Upper lobe of left lung (tissue), 6 donors: ENCODE data around the gene CDC42BPG. TPM values are rescaled to one million over a fixed set of nuclear protein-coding genes. Genes with fewer than 3 reads are reported as not detected.

ENCODE experiments used
- ATAC-seq, 2 donors: fragments of 200-7000 bp; cut with Tn5 transposase; one replicate each; pipeline ENCODE4 v1.9.1; 2022; ENCODE audit warnings: mild to moderate bottlenecking in 2 of 2, moderate library complexity in 2 of 2; ENCODE audit not compliant: low FRiP score in 2 of 2
- DNase-seq, 2 donors: peaks; one replicate each; pipeline ENCODE4 v3.0.0-alpha.2; 2019 to 2020
- H3K27ac ChIP-seq, 4 donors: fragments of 200-600 bp; sonication (generic); one replicate each; pipeline ENCODE4 v1.5.1; 2016 to 2019
- H3K27me3 ChIP-seq, 4 donors: fragments of 200-600 bp; sonication (generic); one replicate each; pipeline ENCODE4 v1.5.1; 2017 to 2019
- H3K36me3 ChIP-seq, 4 donors: fragments of 200-600 bp; sonication (generic); one replicate each; pipeline ENCODE4 v1.5.1; 2016 to 2019
- H3K4me1 ChIP-seq, 4 donors: fragments of 200-600 bp; sonication (generic); one replicate each; pipeline ENCODE4 v1.5.1; 2018 to 2019
- H3K4me3 ChIP-seq, 4 donors: fragments of 200-600 bp; sonication (generic); one replicate each; pipeline ENCODE4 v1.5.1; 2017 to 2019; ENCODE audit warnings: mild to moderate bottlenecking in 2 of 4, moderate library complexity in 1 of 4
- H3K9me3 ChIP-seq, 4 donors: fragments of 200-600 bp; sonication (generic); one replicate each; pipeline ENCODE4 v1.5.1; 2018 to 2019
- CTCF ChIP-seq, 6 experiments: fragments of 450-650 bp in 4 of 6; fragments of 200-600 bp in 2 of 6; sonication (generic) in 2 of 6; IDR thresholded peaks; one replicate each; pipeline ENCODE4 v1.5.1; 2016 to 2019; ENCODE audit warnings: antibody characterized with exemption in 6 of 6
- EP300 ChIP-seq, 4 donors: sonication (generic); formaldehyde crosslinking; IDR thresholded peaks; one replicate each; pipeline ENCODE4 v1.5.1; 2017; ENCODE audit warnings: antibody characterized with exemption in 4 of 4, control low read depth in 2 of 4
- POLR2A ChIP-seq, 4 donors: fragments of 450-650 bp; IDR thresholded peaks; one replicate each; pipeline ENCODE4 v1.5.1; 2016 to 2017; ENCODE audit warnings: antibody characterized with exemption in 4 of 4, mild to moderate bottlenecking in 2 of 4
- POLR2AphosphoS5 ChIP-seq, 2 donors: sonication (generic); formaldehyde crosslinking; IDR thresholded peaks; one replicate each; pipeline ENCODE4 v1.5.1; 2017; ENCODE audit warnings: antibody characterized with exemption in 2 of 2
- whole genome bisulfite sequencing, 2 donors: methylation state at CpG; one replicate each; pipeline ENCODE4 v1.1.5; 2017 to 2018; 5-methylcytosine and 5-hydroxymethylcytosine counted together
- total RNA-seq, 6 donors: library from RNA; depleted of rRNA in 4 of 6; stranded (reverse); fragments of >200 nt in 4 of 6; gene quantifications; one replicate each; pipeline versions ENCODE4 v1.1.0 to v1.2.1, GENCODE V29; 2016 to 2021
- donor health status: DM: no; HTN: no; CAD: no; lungs with moderate emphysema.
- donor health status: DM: no; HTN: yes; CAD: no; lungs with severe emphysema.

The CDC42BPG gene
- total RNA-seq, 6 donors from 2014 or later, result 21.6 to 62.4 (median 26.0) TPM

- peak in 1 of 6 experiments; percentile 17 for TF ChIP-seq CTCF (IDR thresholded peaks at IDR 0.05)
- peak; percentile 97 to 98 for TF ChIP-seq POLR2AphosphoS5 (IDR thresholded peaks at IDR 0.05)
- peak in 2 of 4 donors; percentile 94 to 99 for TF ChIP-seq EP300 (IDR thresholded peaks at IDR 0.05)
- peak in 1 of 4 donors; percentile 14 for TF ChIP-seq POLR2A (IDR thresholded peaks at IDR 0.05)
- Histone ChIP-seq H3K36me3 (peaks cover 4 to 54% (median 22%) of the 10 kb centered on the region in 4 donors), H3K4me3 (peak overlapping the region in 1 of 4 donors; percentile 6), H3K27me3 (no peaks in the 10 kb centered on the region), H3K4me1 (peaks cover 90 to 98% (median 94%) of the 10 kb centered on the region in 4 donors), H3K9me3 (no peaks in the 10 kb centered on the region), H3K27ac (peak overlapping the region; percentile 82 to 95 (median 88))
- 76 to 84% methylated on average over 23 to 38 of the region's 45 CpGs for WGBS, 2 donors
- peak in 1 of 2 donors; percentile 93 for DNase-seq
- ATAC-seq, result peak; percentile 92
These were observed 10.4 kb upstream of the CDC42BPG start for GRCh38 chr11:64854534-64855502.

DNA sequence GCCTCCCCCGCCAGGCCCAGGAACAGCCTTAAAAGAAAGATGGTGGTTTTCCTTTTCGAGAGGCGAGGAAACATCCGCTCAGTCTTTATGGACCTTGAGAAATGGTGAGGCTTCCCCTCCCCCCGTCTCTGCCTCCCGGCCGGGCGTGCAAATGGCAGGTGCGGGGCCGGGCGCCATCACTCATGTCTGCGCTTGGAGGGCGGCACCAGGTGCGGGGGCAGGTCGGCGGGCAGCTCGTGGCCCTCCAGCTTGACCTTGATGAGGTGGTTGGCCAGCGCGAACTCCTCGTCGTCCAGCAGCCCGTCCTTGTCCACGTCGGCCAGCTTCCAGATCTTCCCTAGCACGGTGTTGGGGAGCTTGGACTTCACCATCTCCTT is 9.7 kb upstream of the CDC42BPG start:
- peaks cover 90 to 98% (median 94%) of the 10 kb centered on the region in 4 donors for H3K4me1 ChIP-seq
- H3K27ac ChIP-seq, result peak overlapping the region; percentile 82 to 95 (median 88)
- WGBS, 2 donors, result 92 to 93% methylated on average over 14 to 25 of the region's 25 CpGs
- no peak for ATAC-seq
- no peaks in the 10 kb centered on the region for H3K9me3 ChIP-seq
- H3K36me3 ChIP-seq, result peaks cover 2 to 48% (median 18%) of the 10 kb centered on the region in 4 donors
- H3K4me3 ChIP-seq, result peak overlapping the region in 1 of 4 donors; percentile 6
- H3K27me3 ChIP-seq, result no peaks in the 10 kb centered on the region
- TF ChIP-seq EP300 (IDR thresholded peaks at IDR 0.05) (no peak), CTCF (IDR thresholded peaks at IDR 0.05) (peak in 1 of 6 experiments; percentile 9)
- DNase-seq, result no peak

GRCh38 chr11:64853709-64854108 is 9.3 kb upstream of the CDC42BPG start:
- H3K27me3 ChIP-seq, result no peaks in the 10 kb centered on the region
- H3K4me3 ChIP-seq, result no peak overlapping the region
- H3K9me3 ChIP-seq, result no peaks in the 10 kb centered on the region
- TF ChIP-seq CTCF (IDR thresholded peaks at IDR 0.05) (no peak), POLR2AphosphoS5 (IDR thresholded peaks at IDR 0.05) (no peak), POLR2A (IDR thresholded peaks at IDR 0.05) (no peak), EP300 (IDR thresholded peaks at IDR 0.05) (no peak)
- ATAC-seq (no peak), DNase-seq (no peak)
- H3K27ac ChIP-seq, result peak overlapping the region; percentile 82 to 95 (median 88)
- H3K4me1 ChIP-seq, result peaks cover 90 to 98% (median 93%) of the 10 kb centered on the region in 4 donors
- peaks cover 0 to 43% (median 18%) of the 10 kb centered on the region in 4 donors for H3K36me3 ChIP-seq
- WGBS, 2 donors, result 79 to 82% methylated on average over 23 to 27 of the region's 27 CpGs

DNA sequence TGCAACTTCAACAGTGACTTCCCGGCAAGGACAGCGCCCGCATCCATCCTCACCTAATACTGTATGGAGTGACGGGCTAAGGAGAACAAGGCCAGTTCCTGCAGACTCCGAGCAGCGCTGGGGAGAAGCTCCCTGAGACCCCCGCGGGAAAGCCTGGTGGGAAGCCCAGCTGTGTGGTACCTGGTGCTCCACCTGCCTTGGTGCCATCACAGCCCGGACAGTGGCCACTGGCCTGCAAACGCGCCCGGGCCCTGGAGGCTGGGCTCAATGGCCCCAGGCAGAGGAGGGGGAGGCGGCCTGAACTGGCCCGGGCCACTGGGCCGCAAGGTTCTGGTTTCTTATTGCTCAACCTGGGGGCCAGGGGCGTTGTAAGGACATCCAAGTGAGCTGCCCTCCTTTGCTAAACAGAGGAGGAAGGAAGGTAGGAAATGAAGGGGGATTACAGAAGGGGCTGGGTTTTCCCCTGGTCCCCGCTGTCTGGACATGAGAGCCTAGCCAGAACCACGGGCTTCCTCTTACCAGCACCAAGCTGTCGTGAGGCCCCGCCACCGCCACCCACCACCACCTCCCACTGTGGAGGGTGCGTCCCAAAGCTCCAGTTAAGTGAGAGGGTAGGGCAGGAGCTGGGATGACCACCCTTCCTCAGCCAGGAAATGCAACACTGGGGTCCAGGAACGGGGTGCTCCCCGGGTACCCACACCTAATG is 8.5 kb upstream of the CDC42BPG start:
- TF ChIP-seq POLR2A (IDR thresholded peaks at IDR 0.05), result no peak
- Histone ChIP-seq H3K27me3 (no peaks in the 10 kb centered on the region), H3K4me3 (no peak overlapping the region), H3K27ac (peak overlapping the region; percentile 82 to 95 (median 88)), H3K4me1 (peaks cover 91 to 98% (median 94%) of the 10 kb centered on the region in 4 donors), H3K9me3 (no peaks in the 10 kb centered on the region), H3K36me3 (peaks cover 0 to 38% (median 18%) of the 10 kb centered on the region in 4 donors)
- 71 to 78% methylated on average over 13 to 21 of the region's 24 CpGs for WGBS, 2 donors
- ATAC-seq (no peak), DNase-seq (no peak)

- Histone ChIP-seq H3K9me3 (no peaks in the 10 kb centered on the region), H3K4me3 (no peak overlapping the region), H3K36me3 (peaks cover 0 to 27% (median 18%) of the 10 kb centered on the region in 4 donors), H3K27me3 (no peaks in the 10 kb centered on the region), H3K4me1 (peaks cover 89 to 96% (median 93%) of the 10 kb centered on the region in 4 donors), H3K27ac (peak overlapping the region; percentile 82 to 95 (median 88))
- 79 to 85% methylated on average over 5 to 8 of the region's 8 CpGs for WGBS, 2 donors
- TF ChIP-seq POLR2AphosphoS5 (IDR thresholded peaks at IDR 0.05) (no peak), EP300 (IDR thresholded peaks at IDR 0.05) (no peak)
- ATAC-seq, result no peak
- no peak for DNase-seq
These were observed 7.4 kb upstream of the CDC42BPG start for GRCh38 chr11:64851831-64852351.
